GM19240 (cell line): ENCODE measurements around the gene LLGL2.
A peak's percentile ranks its signal among the peaks of the same experiment; 100 is the strongest.

Experiments used
- DNase-seq: peaks from one replicate; pipeline ENCODE4 v3.0.0; 2011; ENCODE audit warnings: low spot score; ENCODE audit not compliant: insufficient read length

The LLGL2 gene

GRCh38 chr17:75521290-75521689, 4.2 kb upstream of the LLGL2 start:
- DNase-seq: no peak

DNA sequence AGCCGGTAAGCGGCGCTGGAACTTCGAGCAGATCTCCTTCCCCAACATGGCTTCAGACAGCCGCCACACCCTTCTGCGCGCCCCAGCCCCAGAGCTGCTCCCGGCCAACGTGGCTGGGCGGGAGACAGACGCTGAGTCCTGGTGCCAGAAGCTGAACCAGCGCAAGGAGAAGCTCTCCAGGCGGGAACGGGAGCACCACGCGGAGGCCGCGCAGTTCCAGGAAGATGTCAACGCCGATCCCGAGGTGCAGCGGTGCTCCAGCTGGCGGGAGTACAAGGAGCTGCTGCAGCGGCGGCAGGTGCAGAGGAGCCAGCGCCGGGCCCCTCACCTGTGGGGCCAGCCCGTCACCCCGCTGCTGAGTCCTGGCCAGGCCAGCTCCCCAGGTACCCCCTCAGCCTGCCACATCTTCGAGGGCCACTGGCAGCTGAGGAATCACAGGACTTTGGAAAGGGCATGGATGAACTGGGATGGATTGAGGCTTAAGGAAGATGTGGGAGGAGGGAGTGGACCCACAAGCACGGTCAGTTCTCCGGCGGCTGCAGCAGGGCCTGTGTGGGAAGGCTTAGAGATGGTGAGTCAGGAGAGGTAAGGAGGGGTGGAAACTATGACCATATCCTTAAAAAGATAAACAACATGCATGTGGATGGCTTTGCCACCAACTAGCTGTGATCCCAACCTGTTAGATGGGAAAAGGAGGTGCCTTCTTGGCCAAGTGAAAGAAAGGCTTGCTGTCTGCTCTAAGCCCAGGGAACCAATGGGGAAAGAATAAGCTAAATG, 3.4 kb upstream of the LLGL2 start:
- DNase-seq: no peak

DNA sequence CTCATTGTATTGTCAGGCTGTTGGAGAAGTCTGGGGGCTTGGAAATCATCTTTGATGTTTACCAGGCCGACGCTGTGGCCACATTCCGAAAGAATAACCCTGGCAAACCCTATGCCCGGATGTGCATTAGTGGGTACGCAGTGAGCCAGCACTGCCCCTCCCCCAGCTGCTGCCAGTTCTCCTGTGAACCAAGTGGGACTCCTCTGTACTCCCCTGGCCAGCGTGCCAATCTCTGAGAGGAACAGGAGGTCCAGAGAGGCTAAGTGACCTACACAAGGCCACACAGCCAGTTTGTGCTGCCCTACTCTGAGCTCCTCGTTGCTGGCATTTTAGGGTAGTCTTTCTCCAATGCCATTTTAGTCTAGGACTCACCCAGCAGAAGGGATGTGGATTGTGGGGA, 1.9 kb upstream of the LLGL2 start:
- DNase-seq: no peak

DNA sequence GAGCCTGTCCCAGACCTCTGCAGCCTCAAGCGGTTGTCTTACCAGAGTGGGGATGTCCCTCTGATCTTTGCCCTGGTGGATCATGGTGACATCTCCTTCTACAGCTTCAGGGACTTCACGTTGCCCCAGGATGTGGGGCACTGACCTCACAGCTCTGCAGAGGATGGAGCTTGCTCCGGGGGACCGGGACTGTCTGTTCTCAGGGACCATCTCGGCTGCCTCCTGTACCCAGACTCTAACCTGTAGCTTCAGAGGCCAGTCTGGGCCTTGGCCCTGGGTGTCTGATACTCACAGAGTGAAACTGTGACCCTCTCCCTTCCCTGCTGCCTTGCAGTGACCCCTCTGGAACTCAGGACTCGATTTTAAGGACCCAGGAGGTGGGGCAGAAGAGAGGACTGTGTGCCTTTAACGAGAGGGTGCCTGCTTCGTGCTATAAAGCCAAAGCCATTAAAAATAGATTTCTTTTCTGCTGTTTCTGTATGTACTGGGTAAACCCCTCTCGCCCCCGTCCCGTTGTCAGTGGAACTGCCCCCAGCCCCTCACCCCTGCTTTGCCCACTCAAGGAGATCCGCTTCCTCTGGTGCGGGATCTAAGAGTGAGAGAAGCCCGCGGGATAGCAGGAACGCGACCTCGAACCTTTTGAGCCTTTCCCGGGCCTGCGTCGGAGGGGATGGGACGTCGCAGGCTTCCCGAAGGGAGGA, 1.1 kb upstream of the LLGL2 start:
- no peak for DNase-seq

- no peak for DNase-seq
Measured at GRCh38 chr17:75525806-75526554, 483 bp downstream of the LLGL2 start.

DNA sequence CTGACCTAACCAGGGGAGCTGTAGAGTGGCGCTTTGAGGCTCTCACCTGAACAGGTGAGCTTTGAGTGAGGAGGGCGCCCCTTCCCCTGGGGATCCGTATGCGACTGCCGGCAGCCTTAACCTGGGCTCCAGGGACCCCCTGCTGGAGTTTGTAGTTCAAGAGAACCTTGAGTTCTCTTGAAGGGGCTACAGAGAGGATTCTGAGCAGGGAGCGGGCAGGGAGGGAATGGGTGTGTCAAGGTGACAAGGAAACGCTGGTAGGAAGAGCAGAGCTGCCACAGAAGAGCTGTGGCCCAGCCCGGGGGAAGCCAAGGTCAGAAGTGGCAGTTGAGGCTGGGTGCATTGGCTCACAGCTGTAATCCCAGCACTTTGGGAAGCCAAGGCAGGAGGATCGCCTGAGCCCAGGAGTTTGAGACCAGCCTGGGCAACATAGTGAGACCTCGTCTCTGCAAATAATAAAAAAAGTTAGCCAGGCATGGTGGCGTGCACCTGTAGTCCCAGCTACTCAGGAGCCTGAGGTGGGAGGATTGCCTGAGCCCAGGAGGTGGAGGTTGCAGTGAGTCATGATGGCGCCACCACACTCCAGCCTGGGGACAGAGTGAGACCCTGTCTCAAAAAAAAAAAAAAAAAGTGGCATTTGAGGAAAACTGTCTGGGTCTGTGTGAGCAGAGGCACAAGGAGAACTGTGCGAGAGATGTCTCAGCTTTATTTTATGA, 1.2 kb downstream of the LLGL2 start:
- DNase-seq: no peak

GRCh38 chr17:75530837-75531720, 5.6 kb downstream of the LLGL2 start:
- no peak for DNase-seq

- DNase-seq: no peak
Measured at GRCh38 chr17:75531721-75532072, 6.2 kb downstream of the LLGL2 start.

GRCh38 chr17:75535119-75535537, 9.6 kb downstream of the LLGL2 start:
- peak; percentile 51 for DNase-seq

DNA sequence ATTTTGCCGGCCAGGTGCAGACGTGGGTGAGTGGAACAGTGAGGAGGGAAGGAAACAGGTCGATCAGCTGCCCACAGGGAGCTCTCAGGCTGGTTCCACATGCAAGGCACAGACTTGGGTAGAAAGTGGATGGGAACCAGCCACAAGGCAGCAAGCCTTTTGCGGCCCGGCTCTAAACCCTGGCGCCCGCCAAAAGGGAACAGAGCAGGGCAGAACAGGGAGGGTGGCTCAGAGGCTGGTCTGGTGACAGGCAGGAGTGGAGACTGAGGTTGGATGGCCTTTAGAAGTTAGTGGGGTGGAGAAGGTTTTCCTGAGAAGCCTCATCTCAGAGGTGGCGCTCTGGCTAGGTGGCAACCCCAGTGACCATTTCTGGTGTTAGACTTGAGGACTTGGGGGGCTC, 10.4 kb downstream of the LLGL2 start:
- no peak for DNase-seq

- no peak for DNase-seq
Measured at GRCh38 chr17:75536366-75536765, 10.9 kb downstream of the LLGL2 start.

GRCh38 chr17:75539967-75540729, 14.7 kb downstream of the LLGL2 start:
- no peak for DNase-seq

GRCh38 chr17:75540923-75541503, 15.5 kb downstream of the LLGL2 start:
- no peak for DNase-seq

GRCh38 chr17:75542229-75542628, 16.7 kb downstream of the LLGL2 start:
- DNase-seq: no peak

GRCh38 chr17:75542728-75543336, 17.3 kb downstream of the LLGL2 start:
- no peak for DNase-seq

- no peak for DNase-seq
Measured at GRCh38 chr17:75544250-75544649, 18.8 kb downstream of the LLGL2 start.

GRCh38 chr17:75546181-75546580, 20.7 kb downstream of the LLGL2 start:
- no peak for DNase-seq

DNA sequence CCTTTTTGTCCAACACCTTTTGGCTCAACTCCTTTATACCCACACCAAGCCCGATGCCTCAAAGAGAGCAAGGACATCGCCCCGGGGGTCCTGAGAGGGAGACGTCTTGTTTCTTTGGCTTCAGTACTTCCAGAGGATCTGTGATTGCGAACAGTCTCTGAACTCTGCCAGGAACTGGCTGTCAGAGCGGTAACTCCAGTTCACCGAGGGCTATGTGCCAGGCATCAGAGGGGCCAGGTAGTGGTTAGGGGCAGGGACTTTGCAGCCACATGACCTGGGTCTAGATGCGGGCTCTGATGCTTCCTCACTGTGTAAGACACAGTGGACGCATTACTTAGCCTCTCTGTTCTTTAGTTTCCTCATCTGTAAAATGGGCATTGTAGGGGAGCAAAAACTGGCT, 21.6 kb downstream of the LLGL2 start:
- DNase-seq: no peak

DNA sequence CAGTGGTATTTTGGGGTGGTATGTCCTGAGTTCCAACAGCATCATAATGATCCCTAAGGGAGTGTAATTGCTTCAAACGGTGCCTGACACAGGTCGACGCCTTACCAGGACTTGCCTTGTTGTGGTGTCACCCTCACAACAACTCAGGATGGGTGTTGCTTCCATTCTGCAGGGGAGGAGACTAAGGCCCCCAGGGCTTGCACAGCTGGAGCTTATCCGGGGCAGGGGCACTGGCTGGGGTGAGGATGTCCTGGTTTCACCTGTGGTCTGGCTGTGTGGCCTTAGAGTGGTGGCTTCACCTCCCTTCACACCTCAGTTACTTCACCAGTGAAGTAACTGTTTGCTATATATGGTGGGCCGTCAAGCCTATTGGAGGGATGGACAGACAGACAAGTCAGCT, 23.3 kb downstream of the LLGL2 start:
- no peak for DNase-seq
